Endothelial cell of umbilical vein (primary cell): Measurements from ENCODE around the gene IGF2R. TPM values are rescaled to one million over a fixed set of nuclear protein-coding genes. Genes with fewer than 3 reads are reported as not detected.

Source experiments
- BruUV-seq: library from RNA; stranded (reverse); fragments of 400-500 nt; replicated peaks from 2 replicates; lab custom pipeline; 2021; lab: Mats Ljungman, UMichigan
- CTCF ChIA-PET: fragments of 300-600, 350-600 bp; sonication (Branson Sonifier 250); formaldehyde crosslinking; loops from one replicate; lab custom pipeline; 2021; ENCODE audit warnings: antibody characterized with exemption, inconsistent platforms; lab: Charles Lee
- POLR2A ChIA-PET: fragments of 300-600, 350-600 bp; sonication (Branson Sonifier 250); formaldehyde crosslinking; loops from one replicate; lab custom pipeline; 2021; ENCODE audit warnings: antibody characterized with exemption, inconsistent platforms; lab: Charles Lee
- DNase-seq: peaks from one replicate; pipeline ENCODE4 v3.0.0-alpha.2; 2011; ENCODE audit warnings: low read depth, low spot score
- FAIRE-seq: peaks from 2 replicates; lab custom pipeline; 2011; peaks lifted over from hg19 to GRCh38; lab: Jason Lieb, UNC
- H2AFZ ChIP-seq: 2 replicates; pipeline ENCODE4 v1.6.0; 2012; ENCODE audit warnings: low read depth, low read length, control low read depth, inconsistent platforms
- H3K27ac ChIP-seq: 2 replicates; pipeline ENCODE4 v1.5.1; 2011; ENCODE audit warnings: low read depth, mild to moderate bottlenecking, control low read depth, low read length, moderate library complexity; ENCODE audit not compliant: insufficient read depth
- H3K27me3 ChIP-seq, 2 experiments: 2 replicates each; pipeline versions ENCODE4 v1.6.0 to v1.6.1; 2011; ENCODE audit warnings: low read length in 2 of 2, mixed read lengths in 1 of 2; ENCODE audit not compliant: control insufficient read depth in 2 of 2, insufficient read depth in 2 of 2
- H3K36me3 ChIP-seq, 2 experiments: 2 replicates in 1 of 2; 3 replicates in 1 of 2; pipeline ENCODE4 v1.5.1; 2011; ENCODE audit warnings: low read length in 2 of 2, mild to moderate bottlenecking in 1 of 2, moderate library complexity in 1 of 2; ENCODE audit not compliant: control insufficient read depth in 2 of 2, insufficient read depth in 2 of 2; ENCODE audit errors: extremely low read depth in 1 of 2
- H3K4me1 ChIP-seq: 3 replicates; pipeline ENCODE4 v1.5.1; 2011; ENCODE audit warnings: mild to moderate bottlenecking, low read length; ENCODE audit not compliant: control insufficient read depth, insufficient read depth; ENCODE audit errors: extremely low read depth
- H3K4me2 ChIP-seq: 2 replicates; pipeline ENCODE4 v1.6.1; 2011; ENCODE audit warnings: low read length, control low read depth, mixed read lengths; ENCODE audit not compliant: insufficient read depth
- H3K4me3 ChIP-seq, 3 experiments: fragments of 200-600 bp in 1 of 3; sonication (generic), shearing (Covaris generic) in 1 of 3; replicated peaks in 1 of 3; 2 replicates each; pipeline ENCODE4 v1.5.1; 2011 to 2016; ENCODE audit warnings: control low read depth in 3 of 3, low read length in 3 of 3, mild to moderate bottlenecking in 2 of 3, inconsistent platforms in 1 of 3, low read depth in 1 of 3, moderate library complexity in 1 of 3; ENCODE audit not compliant: insufficient read depth in 1 of 3
- H3K79me2 ChIP-seq: 2 replicates; pipeline ENCODE4 v1.6.0; 2012; ENCODE audit warnings: low read length, inconsistent platforms; ENCODE audit not compliant: control insufficient read depth, insufficient read depth
- H3K9ac ChIP-seq: replicated peaks from 2 replicates; pipeline ENCODE3; 2011; ENCODE audit warnings: low read length, control low read depth; ENCODE audit not compliant: insufficient read depth; ENCODE audit errors: extremely low read depth
- H3K9me1 ChIP-seq: replicated peaks from 3 replicates; pipeline ENCODE4 v1.6.0; 2011; ENCODE audit warnings: mild to moderate bottlenecking, low read length; ENCODE audit not compliant: control insufficient read depth, insufficient read depth; ENCODE audit errors: extremely low read depth
- H3K9me3 ChIP-seq: replicated peaks from 2 replicates; pipeline ENCODE4 v1.5.1; 2012; ENCODE audit warnings: low read length, inconsistent platforms; ENCODE audit not compliant: control insufficient read depth, insufficient read depth
- H4K20me1 ChIP-seq: replicated peaks from 2 replicates; pipeline ENCODE3; 2011; ENCODE audit warnings: mild to moderate bottlenecking, low read length; ENCODE audit not compliant: control insufficient read depth, insufficient read depth; ENCODE audit errors: extremely low read depth
- FOS ChIP-seq: IDR thresholded peaks from 2 replicates; pipeline ENCODE4 v1.6.1; 2011; ENCODE audit warnings: mild to moderate bottlenecking, low read length, moderate library complexity, borderline replicate concordance; ENCODE audit not compliant: insufficient read depth
- GATA2 ChIP-seq: IDR thresholded peaks from 2 replicates; pipeline ENCODE4 v1.7.0; 2011; ENCODE audit warnings: low read depth, mild to moderate bottlenecking, moderate library complexity, mixed read lengths, low read length; ENCODE audit not compliant: insufficient read length, insufficient read depth
- JUN ChIP-seq: IDR thresholded peaks from 2 replicates; pipeline ENCODE4 v1.6.1; 2011; ENCODE audit warnings: borderline replicate concordance, low read depth; ENCODE audit not compliant: insufficient read length, insufficient read depth
- MYC ChIP-seq: IDR thresholded peaks from one replicate; pipeline ENCODE4 v1.6.1; 2011; ENCODE audit warnings: mild to moderate bottlenecking, low read depth, low read length
- POLR2A ChIP-seq: IDR thresholded peaks from 2 replicates; pipeline ENCODE4 v1.6.1; 2012; ENCODE audit warnings: low read depth, mild to moderate bottlenecking, control low read depth, low read length
- POLR2AphosphoS5 ChIP-seq: IDR thresholded peaks from 2 replicates; pipeline ENCODE4 v1.6.1; 2012; ENCODE audit warnings: low read depth, mild to moderate bottlenecking, control low read depth, low read length, moderate library complexity; ENCODE audit not compliant: insufficient read depth
- dilution Hi-C: fragments of 300-500 bp; cut with MboI; formaldehyde crosslinking; loops from one replicate; pipeline ENCODE4 v1.15.0; 2019; ENCODE audit warnings: low sequenced_read_pairs; ENCODE audit not compliant: extremely low pct_ligation_motif_present
- intact Hi-C: fragments of 100-400 bp; cut with micrococcal nuclease; formaldehyde crosslinking; loops from one replicate; pipeline ENCODE4 v1.10.0; 2022
- polyA plus RNA-seq, 4 experiments: library from polyadenylated mRNA; depleted of rRNA in 3 of 4; stranded (reverse) in 3 of 4; unstranded in 1 of 4; fragments of >200 nt; gene quantifications; 2 replicates each; pipeline versions ENCODE4 v1.2.1 to v1.2.3, GENCODE V29; 2011 to 2012; ENCODE audit warnings: missing spikeins in 1 of 4
- total RNA-seq: library from RNA; stranded (reverse); gene quantifications from 2 replicates; pipeline ENCODE4 v1.2.3, GENCODE V29; 2021
- TF ChIP-seq, protein P1 (sequence below): IDR thresholded peaks from 2 replicates; pipeline ENCODE4 v1.6.1; 2011; ENCODE audit not compliant: insufficient read depth, insufficient read length

Gene IGF2R
- total and polyA plus RNA-seq, 2 donors (not counting 3 experiments of a cell fraction or from before 2014, with no cell fraction given) = 16.3 to 60.2 TPM

DNA sequence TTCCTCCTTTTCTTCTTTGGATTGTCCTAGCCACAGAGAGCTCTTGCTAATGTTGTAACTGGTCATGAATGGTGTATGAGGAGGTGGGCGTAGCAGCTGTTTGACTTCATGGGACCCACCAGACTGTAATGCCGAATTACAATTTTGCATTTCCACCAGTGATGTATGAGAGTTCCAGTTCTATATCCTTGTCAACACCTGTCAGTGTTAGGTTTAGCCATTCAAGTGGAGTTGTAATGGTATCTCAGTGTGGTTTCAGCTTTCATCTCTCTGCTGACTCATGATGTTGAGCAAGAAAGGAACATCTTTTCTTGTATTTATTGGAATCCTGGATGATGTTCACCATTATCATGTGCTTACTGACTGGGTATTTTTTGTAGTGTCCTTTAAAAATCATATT is 5.1 kb downstream of the IGF2R start:
- DNase-seq (no peak), FAIRE-seq (no peak)
- intact Hi-C loops = no loop called here
- TF ChIP-seq POLR2A (no peak), FOS (no peak), JUN (no peak), POLR2AphosphoS5 (no peak), MYC (no peak)
- TF ChIP-seq, protein P1, sequence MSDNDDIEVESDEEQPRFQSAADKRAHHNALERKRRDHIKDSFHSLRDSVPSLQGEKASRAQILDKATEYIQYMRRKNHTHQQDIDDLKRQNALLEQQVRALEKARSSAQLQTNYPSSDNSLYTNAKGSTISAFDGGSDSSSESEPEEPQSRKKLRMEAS = no peak
- Histone ChIP-seq H3K27ac (no peak overlapping the region), H3K4me2 (no peak overlapping the region), H3K9ac (no peak overlapping the region), H3K4me1 (peaks cover 6% of the 10 kb centered on the region), H3K36me3 (no peaks in the 10 kb centered on the region), H3K79me2 (peaks cover 8% of the 10 kb centered on the region), H3K9me3 (no peaks in the 10 kb centered on the region), H3K4me3 (no peak overlapping the region), H4K20me1 (peaks cover 6% of the 10 kb centered on the region), H3K27me3 (no peaks in the 10 kb centered on the region), H2AFZ (no peak overlapping the region), H3K9me1 (no peaks in the 10 kb centered on the region)
- ChIA-PET CTCF (interaction anchor here (0.8 to 1.4 kb wide), 2 partner anchors 9 to 13 kb away, joined by 4 read pairs; no protein-coding TSS in a partner anchor), POLR2A (no interaction called here)
- BruUV-seq = no TSS peak
- dilution Hi-C loops = no loop called here

DNA sequence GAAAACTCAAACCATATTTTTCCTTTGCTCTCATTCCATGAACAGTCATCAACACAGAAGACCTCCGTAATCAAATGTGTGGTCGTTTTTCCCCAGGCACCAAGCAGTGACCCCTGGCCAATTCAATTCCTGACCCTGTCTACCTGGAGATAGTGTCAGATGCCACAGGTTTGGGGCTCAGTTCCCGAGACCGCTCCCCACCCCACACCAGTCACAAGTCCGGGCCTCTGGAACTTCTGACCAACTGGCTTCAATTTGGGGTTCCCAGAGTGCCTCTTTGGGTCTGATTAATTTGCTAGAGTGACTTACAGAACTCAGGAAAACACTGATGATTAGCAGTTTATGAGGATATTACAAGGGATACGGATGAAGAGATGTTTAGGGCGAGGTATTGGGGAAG is 6.0 kb downstream of the IGF2R start:
- CTCF ChIA-PET = no interaction called here
- no peak overlapping the region for H3K27ac ChIP-seq

More for the DNA sequence above, 6.0 kb downstream of the IGF2R start:
- no peak overlapping the region for H2AFZ ChIP-seq
- H3K9ac ChIP-seq = no peak overlapping the region
- dilution Hi-C loops = no loop called here
- intact Hi-C loops = no loop called here
- peaks cover 8% of the 10 kb centered on the region for H3K4me1 ChIP-seq
- H3K4me2 ChIP-seq = no peak overlapping the region
- FAIRE-seq (no peak), DNase-seq (no peak)
- H3K4me3 ChIP-seq = no peak overlapping the region
- peaks cover 8% of the 10 kb centered on the region for H3K79me2 ChIP-seq
- peaks cover 6% of the 10 kb centered on the region for H4K20me1 ChIP-seq
- POLR2A ChIA-PET = no interaction called here
- no peaks in the 10 kb centered on the region for H3K36me3 ChIP-seq
- H3K27me3 ChIP-seq = no peaks in the 10 kb centered on the region
- no peaks in the 10 kb centered on the region for H3K9me3 ChIP-seq
- no peaks in the 10 kb centered on the region for H3K9me1 ChIP-seq
- TF ChIP-seq GATA2 (no peak), MYC (no peak)
- BruUV-seq = no TSS peak
